ENCODE measurements around the gene COG5. TPM values are rescaled to one million over a fixed set of nuclear protein-coding genes. Genes with fewer than 3 reads are reported as not detected.

Gene COG5
- total and polyA plus RNA-seq, 9 of the 15 experiments (the other 6 are each of a cell fraction or from before 2014, with no cell fraction given) = 15.3 to 75.1 (median 56.4) TPM

GRCh38 chr7:107152011-107152410, 411.7 kb downstream of the COG5 start:
- Histone ChIP-seq H3K27me3 (ENCODE audit: control insufficient read depth in 2 of 2, insufficient read depth in 2 of 2, low read length in 2 of 2) (no peaks in the 10 kb centered on the region), H3K4me3 (no peak overlapping the region), H3K9me1 (ENCODE audit: control insufficient read depth, insufficient read depth, low read length) (no peaks in the 10 kb centered on the region), H3K4me2 (ENCODE audit: insufficient read depth, low read length) (no peak overlapping the region), H2AFZ (ENCODE audit: low read depth, low read length) (no peak overlapping the region), H3K27ac (ENCODE audit: extremely low read depth, low read depth, low read length) (no peak overlapping the region), H3K4me1 (replicated peaks in 1 of 2; ENCODE audit: control insufficient read depth in 2 of 2, insufficient read depth in 2 of 2, low read length in 2 of 2) (no peaks in the 10 kb centered on the region), H3K9me3 (replicated peaks; ENCODE audit: control insufficient read depth, insufficient read depth, low read depth, low read length) (no peaks in the 10 kb centered on the region), H3K36me3 (ENCODE audit: control insufficient read depth, insufficient read depth, low read length) (peaks cover 82% of the 10 kb centered on the region), H4K20me1 (replicated peaks; ENCODE audit: control insufficient read depth, insufficient read depth, low read length) (0 out of 2 replicates have a peak, but pooled peaks cover 3% of the 10 kb centered on the region), H3K79me2 (ENCODE audit: control insufficient read depth, insufficient read depth, low read length) (peaks cover 5% of the 10 kb centered on the region; the same call in 2 of the 3 replicates), H3K9ac (ENCODE audit: insufficient read depth in 1 of 2, low read depth in 2 of 2, low read length in 2 of 2) (no peak overlapping the region)
- 92% methylated on average over 4 of the region's 4 CpGs for WGBS (ENCODE audit: insufficient coverage, low coverage, missing lambda C conversion rate)
- ChIA-PET CTCF (ENCODE audit: low intra/inter-chr PET ratio) (interaction anchor here (6.4 to 8.0 kb wide), 2 partner anchors 205 to 358 kb away, joined by 75 to 188 read pairs; no protein-coding TSS in a partner anchor), POLR2A (interaction anchor here (0.8 to 2.2 kb wide), 7 partner anchors 11 to 359 kb away, joined by 3 to 13 read pairs (median 4); partner anchors contain the start of gene HBP1)
- no peak for ATAC-seq
- intact Hi-C loops (cut with micrococcal nuclease) = no loop called here
- no TSS peak for BruUV-seq (replicated peaks)
- in situ Hi-C loops (cut with MboI) = no loop called here
- no peak for DNase-seq (ENCODE audit: extremely low read depth in 1 of 4, low spot score in 3 of 4)
- no peak for FAIRE-seq
- TF ChIP-seq POLR2B (IDR thresholded peaks at IDR 0.05; ENCODE audit: low read depth, partially characterized antibody) (peak; percentile 19), RBM22 (IDR thresholded peaks at IDR 0.05; ENCODE audit: low read depth, low read length, poor library complexity, severe bottlenecking) (peak; percentile 37), THAP7 (CRISPR knock-in tag; IDR thresholded peaks at IDR 0.05) (no peak), FOXJ2 (tag; IDR thresholded peaks at IDR 0.05) (no peak), ZNF316 (IDR thresholded peaks at IDR 0.05) (peak; percentile 82), KHSRP (IDR thresholded peaks at IDR 0.05) (no peak), POLR2AphosphoS5 (IDR thresholded peaks at IDR 0.05; ENCODE audit: control insufficient read depth, insufficient read depth, low read depth, low read length) (no peak), CREBBP (IDR thresholded peaks at IDR 0.05; ENCODE audit: low read depth, low read length) (no peak), ESRRA (IDR thresholded peaks at IDR 0.05; ENCODE audit: borderline replicate concordance, low read depth) (no peak), RREB1 (CRISPR knock-in tag; IDR thresholded peaks at IDR 0.05) (no peak), C11orf30 (IDR thresholded peaks at IDR 0.05; ENCODE audit: low read depth) (peak; percentile 53), ZNF280B (CRISPR knock-in tag; IDR thresholded peaks at IDR 0.05) (no peak), ZNF449 (CRISPR knock-in tag; IDR thresholded peaks at IDR 0.05) (no peak)
